ENCODE data around the gene OR5A2.
"Not testable (repeated sequence)": the region's sequence is repeated elsewhere in the genome, so short reads cannot be mapped to it uniquely, and the experiment has no call there.

Gene OR5A2, protein sequence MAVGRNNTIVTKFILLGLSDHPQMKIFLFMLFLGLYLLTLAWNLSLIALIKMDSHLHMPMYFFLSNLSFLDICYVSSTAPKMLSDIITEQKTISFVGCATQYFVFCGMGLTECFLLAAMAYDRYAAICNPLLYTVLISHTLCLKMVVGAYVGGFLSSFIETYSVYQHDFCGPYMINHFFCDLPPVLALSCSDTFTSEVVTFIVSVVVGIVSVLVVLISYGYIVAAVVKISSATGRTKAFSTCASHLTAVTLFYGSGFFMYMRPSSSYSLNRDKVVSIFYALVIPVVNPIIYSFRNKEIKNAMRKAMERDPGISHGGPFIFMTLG

DNA sequence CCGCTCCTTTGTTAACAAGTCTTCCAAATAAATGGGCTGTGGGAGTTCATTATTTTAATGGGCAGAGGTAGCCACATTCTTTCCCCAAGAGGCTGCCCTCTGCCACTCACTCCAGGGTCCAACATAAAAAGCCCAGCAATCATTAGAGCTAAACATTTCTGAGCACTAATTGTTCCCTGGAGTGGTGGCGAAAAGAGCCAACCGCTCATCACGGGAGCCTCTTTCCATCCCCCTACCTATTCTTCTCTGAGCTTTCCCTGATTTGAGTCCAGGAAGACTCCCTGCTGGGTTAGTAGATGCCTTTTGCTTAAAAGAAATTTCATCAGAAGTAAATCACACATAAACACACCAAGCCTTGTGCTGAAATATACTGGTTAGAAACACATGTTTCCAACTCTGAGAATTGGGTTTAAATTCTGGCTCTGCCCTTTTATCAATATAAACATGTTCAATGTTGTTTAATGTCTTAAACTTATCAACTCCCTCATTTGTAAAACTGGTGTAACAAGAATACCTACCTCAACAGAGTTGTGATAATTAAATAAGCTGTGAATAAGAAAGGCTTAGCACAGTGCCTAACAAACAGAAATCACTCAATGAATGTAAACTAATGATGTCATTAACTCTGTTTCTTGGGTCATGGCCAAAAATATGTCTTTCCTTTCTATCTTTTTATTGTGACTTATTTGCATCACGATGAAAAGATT, at the start of gene OR5A2:
Gene OR5A2, minus strand, starts transcription at position 53 of the 707 bp plus-strand sequence. CDS start 3,460 bp downstream, outside the sequence.
- no peak for DNase-seq

DNA sequence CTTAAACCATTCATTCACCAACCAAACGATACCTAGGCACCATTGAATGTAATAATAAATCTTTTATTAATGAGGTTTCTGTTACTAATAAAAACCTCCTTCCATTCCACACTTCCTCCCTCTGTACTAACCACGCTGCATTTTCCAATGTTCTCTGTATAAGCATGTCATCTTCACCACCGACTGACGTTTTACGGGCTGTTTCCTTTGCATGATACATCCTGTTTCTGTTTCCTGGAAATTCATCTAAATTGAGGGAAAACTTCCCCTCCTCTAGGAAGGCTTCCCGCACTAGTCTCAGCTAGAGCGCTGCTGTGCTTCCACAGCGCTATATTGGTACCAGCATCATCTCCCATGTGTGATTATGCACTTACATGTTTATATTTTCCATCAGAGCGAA, 49.0 kb upstream of the OR5A2 start:
- DNase-seq: no peak

DNA sequence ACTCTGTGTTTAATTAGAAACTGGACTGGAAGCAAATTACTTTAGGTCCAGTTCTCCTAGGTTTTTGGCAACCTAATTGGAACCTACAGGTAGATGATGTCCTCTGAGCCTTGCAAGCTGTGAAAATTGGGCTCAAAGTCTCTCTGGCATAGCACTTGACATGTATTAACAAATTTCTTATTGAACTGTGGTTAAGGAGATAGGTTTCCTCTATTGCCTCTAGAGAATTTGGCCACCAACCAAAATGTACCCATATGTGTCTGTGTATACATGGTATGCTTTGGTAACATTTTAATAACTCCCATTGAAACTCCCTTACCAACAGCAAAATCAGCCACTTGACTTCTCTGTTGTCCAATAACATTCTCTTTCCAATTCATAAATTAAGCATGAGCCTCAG, 46.8 kb upstream of the OR5A2 start, which contains the start of gene OR4D10:
Gene OR4D10, plus strand, starts transcription at position 301 of the 400 bp plus-strand sequence. CDS start 4,115 bp downstream, outside the sequence.
- no peak for DNase-seq

DNA sequence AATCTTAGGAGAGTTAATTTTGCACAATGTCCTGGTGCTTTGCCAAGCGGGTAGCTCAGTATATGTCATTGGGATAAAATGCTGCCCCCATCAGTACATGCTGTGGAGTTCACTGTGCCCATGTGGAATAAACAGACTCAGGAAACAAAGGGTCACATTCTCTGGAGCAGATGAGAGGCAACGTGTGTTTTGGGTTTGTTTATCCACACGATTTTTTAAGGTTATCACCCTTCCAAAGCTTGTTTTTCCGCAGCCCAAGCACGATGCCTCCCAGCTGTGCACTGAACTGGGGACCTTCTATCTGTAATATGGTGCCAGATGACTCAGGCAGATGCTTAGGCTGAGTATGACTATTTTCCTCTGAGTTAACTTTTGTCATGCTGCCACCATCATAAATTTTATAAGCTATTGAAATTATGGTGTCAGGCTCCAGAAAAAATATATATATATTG, 37.0 kb upstream of the OR5A2 start:
- no peak for DNase-seq

DNA sequence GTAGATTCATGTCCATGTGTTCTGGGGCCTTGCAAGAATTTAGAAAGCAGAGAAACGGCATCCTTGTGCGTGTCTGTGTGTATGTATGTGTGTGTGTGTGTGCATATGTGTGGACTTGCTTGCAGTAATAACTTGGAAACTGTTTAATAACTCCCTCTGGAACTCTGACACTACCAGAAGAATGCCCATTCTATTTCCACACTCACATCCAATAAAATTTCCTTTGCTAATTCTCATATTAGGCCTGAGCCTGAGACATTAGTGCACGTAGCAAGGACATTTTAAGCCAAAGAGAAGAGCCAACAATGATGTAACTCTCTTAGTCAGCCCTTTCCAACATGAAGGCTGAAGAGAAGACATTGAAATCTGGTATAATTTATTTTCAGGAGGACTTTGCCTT, 33.7 kb upstream of the OR5A2 start:
- DNase-seq: no peak

DNA sequence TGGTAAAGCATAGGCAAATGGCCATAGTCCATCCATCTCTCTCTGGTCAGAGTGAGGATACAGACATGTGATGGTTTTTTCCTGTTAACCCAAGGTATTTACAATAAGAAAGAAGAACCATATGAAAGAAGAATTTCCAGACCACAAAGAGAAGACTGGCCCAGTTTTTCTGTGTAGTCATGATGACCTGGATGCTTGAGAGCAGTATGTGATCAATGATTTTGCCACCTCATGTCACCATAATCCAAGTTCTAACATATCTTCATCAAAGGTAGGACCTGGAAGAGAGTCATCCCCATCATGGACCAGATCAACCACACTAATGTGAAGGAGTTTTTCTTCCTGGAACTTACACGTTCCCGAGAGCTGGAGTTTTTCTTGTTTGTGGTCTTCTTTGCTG, 30.4 kb upstream of the OR5A2 start, which contains the start of gene OR4D6:
Gene OR4D6, plus strand, starts transcription at position 301 of the 400 bp plus-strand sequence. Its CDS starts 0 bp downstream, at position 301.
- no peak for DNase-seq

DNA sequence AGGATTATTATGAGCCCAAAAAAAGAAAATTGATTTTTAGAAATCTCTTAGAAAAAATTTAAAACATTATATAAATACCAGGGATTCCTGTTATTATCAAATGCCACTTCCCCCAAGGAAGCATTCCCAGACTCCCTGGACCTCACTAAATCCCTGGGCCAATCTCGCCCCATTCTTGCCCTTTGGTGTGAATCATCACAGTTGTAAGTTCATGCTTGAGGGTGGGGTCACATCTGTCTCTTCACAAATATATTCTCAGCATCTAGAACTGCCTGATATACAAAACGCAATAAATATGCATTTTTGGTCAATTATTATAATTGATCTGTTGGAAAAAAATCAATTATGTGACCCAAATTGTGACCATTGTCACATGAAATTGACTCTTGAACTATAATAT, 22.3 kb upstream of the OR5A2 start:
- DNase-seq: no peak

DNA sequence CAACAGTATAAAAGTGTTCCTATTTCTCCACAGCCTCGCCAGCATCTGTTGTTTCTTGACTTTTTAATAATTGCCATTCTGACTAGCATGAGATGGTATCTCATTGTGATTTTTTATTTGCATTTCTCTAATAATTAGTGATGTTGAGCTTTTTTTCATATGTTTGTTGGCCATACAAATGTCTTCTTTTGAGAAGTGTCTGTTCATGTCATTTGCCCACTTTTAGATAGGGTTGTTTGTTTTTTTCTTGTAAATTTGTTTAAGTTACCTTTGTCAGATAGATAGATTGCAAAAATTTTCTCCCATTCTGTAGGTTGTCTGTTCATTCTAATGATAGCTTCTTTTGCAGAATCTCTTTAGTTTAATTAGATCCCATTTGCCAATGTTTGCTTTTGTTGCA, 19.4 kb upstream of the OR5A2 start:
- not testable (repeated sequence) for DNase-seq

DNA sequence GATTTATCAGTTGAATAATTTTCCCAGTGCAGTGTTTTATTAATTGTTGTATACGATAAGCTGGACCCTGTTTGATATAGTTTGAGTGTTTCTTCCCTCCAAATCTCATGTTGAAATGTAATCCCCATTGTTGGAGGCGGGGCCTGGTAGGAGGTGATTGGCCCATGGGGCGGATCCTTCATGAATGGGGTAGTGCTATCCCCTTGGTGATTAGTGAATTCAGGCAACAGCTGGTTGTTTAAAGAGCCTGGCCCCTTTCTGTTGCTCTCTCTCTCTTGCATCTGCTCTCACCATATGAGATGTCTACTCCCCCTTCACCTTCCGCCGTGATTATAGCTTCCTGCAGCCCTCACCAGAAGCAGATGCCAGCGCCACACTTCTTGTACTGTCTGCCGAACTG, 11.6 kb upstream of the OR5A2 start:
- DNase-seq: no peak

DNA sequence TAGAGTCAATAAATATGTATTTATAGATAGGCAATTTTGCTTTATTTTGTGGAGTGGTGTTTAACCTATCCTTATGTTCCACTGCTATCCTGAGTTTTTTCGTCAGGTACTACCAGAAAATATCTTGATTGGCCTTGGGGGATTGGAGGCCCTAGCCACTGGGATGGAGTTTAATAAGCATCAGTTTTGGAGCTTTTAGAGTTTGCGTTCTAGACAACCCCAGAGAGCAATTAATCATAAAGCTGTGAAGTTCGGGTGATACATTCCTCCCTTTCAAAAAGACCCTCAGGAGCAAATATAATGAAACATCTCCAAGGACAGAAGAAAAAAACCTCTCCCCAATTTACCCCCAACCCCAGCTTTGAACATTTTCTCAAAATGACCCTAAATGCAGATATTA, 10.0 kb upstream of the OR5A2 start, which contains the start of gene OR5A1:
Gene OR5A1, plus strand, starts transcription at position 301 of the 400 bp plus-strand sequence. CDS start 6,700 bp downstream, outside the sequence.
- no peak for DNase-seq

DNA sequence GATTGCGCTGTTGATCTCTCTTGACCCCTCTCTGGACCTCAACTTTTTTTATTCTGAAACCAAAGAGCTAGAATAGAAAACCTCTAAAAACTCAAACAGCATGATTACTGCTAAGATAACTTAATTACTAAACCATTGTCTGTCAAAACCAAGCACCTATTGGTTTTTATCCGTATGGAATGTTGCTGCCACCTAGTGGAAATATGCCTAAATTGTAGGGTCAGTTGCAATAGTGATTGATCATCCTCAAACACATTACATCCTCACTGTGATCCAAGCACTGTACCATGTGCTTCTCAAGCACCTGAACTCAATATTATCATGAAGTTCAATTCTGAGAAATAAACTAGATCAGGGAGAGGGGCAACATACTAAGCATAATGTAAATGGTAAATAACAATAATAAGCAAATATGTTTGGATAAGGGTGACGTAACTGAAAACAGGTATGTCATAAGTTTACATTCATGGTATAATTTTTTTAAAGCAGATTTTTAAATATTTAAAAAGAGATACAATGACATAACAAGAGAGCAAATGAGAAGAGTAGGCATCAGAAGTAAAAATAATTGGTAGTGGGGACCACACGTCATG, 3.8 kb upstream of the OR5A2 start:
- DNase-seq: peak; percentile 84

DNA sequence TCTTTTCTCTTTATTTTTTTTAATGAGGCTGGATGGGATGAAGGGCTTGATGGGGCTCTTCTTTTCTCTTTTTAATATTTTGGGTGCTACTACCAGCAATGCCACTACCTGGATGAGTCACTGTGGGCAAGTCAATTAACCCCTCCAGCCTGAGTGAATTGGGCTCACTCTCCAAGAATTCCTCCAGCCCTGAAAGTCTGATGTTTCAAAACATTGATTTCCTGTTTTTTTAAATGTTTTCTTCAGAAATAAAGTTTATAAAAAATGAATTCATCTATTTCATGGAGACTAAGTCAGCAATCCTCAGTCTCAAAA, 812 bp upstream of the OR5A2 start:
- DNase-seq: no peak

DNA sequence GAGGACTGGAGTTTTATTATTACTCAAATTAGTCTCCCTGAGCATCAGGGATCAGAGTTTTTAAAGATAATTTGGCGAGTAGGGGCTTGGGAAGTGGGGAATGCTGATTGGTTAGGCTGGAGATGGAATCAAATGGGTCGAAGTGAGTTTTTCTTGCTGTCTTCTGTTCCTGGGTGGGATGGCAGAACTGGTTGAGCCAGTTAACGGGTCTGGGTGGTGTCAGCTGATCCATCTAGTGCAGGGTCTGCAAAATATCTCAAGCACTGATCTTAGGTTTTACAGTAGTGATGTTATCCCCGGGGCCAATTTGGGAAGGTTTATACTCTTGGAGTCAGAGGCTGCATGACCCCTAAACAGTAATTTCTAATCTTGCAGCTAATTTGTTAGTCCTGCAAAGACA, 1.1 kb downstream of the OR5A2 start:
- DNase-seq: no peak

DNA sequence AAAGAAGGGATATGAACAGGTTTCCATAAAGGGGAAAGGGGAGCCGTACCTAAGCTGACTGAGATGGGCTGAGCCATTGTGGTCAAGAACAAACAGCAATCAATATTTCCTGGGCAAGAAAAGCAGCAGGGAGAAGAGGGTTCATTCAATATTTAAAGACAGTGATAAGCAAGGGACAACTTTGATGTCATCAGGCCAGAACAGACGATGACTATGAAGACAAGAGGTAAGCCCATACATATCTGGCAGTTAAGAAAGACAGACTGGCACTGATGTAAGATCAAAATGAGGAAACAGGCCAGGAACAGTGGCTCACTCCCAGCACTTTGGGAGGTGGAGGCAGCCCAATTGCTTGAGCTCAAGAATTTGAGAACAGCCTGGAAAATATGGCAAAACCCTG, 2.4 kb downstream of the OR5A2 start:
- DNase-seq: no peak

DNA sequence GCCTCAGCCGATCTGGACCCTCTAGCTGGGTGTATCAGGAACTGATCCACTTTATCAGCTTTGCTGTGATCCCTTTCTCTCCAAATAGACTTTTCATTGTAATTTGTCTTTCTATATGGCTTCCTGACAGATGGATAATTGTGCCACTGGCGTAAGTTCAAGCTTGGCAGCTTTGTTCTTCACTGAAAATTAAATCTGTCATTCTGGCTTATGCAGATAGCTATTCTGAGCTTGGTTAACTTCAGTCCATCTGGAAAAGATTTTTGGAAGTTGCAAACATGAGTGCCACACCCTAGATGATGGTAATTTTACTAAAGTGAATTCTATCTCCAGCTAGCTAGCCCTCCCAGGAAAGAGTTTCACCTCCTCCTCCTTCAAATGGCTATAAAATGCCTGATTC, 8.1 kb downstream of the OR5A2 start:
- DNase-seq: no peak

DNA sequence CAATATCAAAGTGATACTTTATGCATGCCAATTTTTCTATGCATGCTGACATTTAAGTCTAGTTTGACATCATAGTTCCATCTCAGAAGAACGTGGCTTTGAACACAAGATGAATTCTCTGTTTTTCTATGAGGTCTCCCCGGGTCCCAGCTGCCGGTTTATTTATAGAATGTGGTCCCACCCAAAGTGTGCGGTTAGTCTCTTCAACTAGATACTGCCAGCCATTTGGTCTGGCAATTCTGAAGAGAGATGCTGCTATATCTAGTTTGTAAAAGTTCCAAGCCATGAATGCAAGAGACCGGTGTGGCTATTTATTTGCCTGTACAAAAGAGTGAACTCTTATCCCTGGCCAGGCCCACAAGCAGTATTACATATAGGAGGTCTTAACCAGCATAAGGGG, 9.2 kb downstream of the OR5A2 start:
- peak; percentile 5 for DNase-seq

DNA sequence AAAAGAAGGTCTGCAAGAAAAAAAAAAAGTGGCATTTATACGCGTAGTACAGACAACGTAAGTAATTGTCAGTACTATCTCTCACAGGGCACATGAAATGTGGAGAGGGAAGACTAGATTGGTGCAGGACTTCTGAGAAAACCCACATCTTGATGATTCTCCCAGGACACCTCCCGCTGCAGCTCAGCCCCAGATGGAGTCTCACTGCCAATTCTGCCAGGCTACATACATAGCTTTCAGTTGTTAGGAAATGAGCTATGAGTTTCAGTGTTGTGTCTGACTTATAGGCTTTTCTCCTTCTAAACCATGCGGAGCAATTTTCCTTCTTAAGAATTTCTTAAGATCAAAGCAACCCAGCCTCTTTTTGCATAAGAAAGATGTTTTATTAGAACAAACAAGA, 9.6 kb downstream of the OR5A2 start:
- no peak for DNase-seq

DNA sequence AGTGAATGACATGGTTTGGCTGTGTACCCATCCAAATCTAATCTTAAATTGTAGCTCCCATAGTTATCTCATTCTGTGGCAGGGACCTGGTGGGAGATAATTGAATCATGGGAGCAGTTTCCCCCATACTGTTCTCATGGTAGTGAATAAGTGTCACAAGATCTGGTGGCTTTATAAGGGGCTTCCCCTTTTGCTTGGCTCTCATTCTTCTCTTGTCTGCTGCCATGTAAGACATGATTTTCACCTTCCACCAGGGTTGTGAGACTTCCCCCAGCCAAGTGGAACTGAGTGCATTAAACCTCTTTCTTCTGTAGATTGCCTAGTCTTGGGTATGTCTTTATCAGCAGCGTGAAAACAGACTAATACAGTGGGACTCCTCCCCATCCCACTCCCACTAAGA, 11.1 kb downstream of the OR5A2 start:
- DNase-seq: no peak

DNA sequence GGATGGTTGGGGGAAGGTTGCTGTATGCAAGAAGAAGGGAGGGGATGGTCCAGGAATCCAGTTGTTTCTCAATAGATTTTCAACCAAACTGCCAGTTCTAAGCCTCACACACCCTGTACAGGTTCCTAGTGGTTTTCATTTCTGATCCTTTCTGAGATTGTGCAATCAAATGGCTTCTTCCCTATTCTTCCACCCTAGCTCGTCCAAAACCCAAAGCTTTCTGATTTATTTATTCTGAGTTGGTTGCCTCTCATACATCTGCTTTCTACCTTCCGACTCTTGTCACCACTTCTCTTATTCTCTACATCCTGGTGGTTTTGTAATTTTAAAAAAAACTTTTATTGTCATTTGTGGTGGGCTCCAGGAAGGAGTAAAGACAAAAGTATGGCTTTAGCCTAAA, 12.6 kb downstream of the OR5A2 start:
- peak; percentile 50 for DNase-seq

DNA sequence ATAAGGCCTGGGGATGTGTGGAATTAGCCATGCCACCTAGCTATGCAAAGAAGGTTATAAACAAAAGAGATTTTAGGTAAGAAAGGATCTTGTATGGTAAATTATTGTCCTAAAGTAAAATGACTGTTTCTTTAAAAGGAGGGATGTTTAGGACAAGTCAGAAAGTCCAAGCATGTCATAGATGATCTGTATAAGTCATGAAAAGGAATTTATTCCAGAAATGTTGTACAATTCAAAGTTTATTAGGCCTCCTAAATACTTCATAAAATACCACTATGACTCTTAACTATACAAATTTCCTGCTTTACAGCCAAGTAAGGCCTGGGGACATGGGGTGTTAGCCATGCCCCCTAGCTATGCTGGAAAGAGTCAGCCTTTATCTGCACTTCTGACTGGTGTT, 22.7 kb downstream of the OR5A2 start:
- DNase-seq: no peak

DNA sequence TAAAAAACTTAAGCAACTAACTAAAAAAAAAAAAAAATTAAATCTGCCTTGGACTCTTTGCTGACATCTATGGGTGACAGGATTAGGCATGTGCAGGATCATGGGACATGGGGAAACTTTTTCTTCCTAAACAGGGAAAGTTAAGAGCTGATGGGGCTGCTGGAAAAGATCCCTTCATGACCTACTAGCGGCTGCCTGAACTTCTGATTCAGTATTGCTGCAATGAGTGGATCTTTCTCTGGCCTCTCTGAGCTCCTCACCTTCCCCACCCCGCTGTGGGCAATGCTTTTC, 25.0 kb downstream of the OR5A2 start:
- DNase-seq: no peak

DNA sequence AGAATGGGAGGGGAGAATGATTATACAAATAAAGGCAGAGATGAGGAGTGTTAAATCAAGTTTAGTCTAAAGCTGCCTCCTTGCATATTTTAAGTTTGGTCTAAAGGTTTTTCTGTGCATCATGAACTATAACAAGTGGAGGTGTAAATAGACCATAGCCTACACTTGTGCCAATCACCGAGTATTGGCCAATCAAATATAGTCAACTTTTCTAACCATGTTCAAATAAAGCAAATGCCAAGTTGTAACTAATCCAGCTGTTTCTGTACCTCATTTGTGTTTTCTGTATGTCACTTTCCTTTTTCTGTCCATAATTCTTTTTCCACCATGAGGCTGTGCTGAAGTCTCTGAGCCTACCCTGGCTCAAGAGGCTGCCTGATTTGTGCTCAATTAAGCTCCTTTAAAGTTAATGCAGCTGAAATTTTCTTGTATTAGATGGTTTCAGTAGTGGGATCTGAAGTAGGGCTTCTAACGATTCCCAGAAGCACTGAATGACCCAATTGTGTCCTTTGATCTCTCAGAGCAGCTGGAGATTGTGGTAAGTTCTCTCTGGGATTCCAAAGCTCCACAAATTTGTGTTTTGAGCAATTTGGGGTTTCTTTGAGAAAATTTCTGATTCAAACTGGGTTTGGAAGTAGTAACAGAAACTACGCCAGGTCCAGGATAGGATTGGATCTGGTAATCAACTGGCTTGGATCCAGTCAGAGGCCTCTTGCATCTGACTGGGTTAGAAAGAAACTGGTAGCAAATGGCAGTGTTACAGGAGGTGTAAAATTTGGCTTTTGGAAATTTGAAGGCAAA, 25.6 kb downstream of the OR5A2 start:
- DNase-seq: no peak

DNA sequence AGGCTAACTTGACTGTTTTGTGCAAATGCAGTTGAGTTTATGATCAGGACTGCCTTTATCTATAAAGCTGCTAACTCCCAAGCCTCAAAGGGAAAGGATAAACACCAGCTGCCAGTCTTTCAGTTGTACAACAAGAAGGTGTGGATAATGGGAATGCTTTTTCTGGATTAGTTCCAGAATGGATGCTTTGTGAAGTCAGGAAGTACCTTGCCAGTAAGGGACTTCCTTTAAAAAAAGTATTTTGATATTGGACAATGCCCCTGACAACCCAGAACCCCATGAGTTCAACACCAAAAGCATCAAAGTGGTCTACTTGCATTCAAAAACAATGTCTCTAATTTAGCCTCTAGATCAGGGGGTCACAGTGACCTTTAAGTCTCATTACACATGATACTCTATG, 32.0 kb downstream of the OR5A2 start:
- no peak for DNase-seq
